Measurements from ENCODE around the gene WNT9B.

- TF ChIP-seq CTCF (IDR thresholded peaks at IDR 0.05; ENCODE audit: low read depth, low read length, missing input control) (no peak), SP1 (IDR thresholded peaks at IDR 0.05) (no peak), RAD21 (IDR thresholded peaks at IDR 0.05) (no peak), MAX (IDR thresholded peaks at IDR 0.05) (no peak), YY1 (IDR thresholded peaks at IDR 0.05) (no peak), ZBTB33 (IDR thresholded peaks at IDR 0.05) (no peak), EGR1 (IDR thresholded peaks at IDR 0.05; ENCODE audit: low read depth in 2 of 2) (no peak), ATF3 (IDR thresholded peaks at IDR 0.05) (no peak), REST (IDR thresholded peaks at IDR 0.05) (no peak), TAF1 (conservative IDR thresholded peaks at IDR 0.05) (no peak), RXRA (IDR thresholded peaks at IDR 0.05) (no peak), FOXA2 (IDR thresholded peaks at IDR 0.05) (no peak)
These were observed 8.5 kb upstream of the WNT9B start for GRCh38 chr17:46842835-46843234.

Measured in liver (tissue), 3 donors.